Subcutaneous adipose tissue (tissue), 4 donors: Measurements from ENCODE around the gene METAP2. TPM values are rescaled to one million over a fixed set of nuclear protein-coding genes. Genes with fewer than 3 reads are reported as not detected.

Experiments
- total RNA-seq, 4 donors: library from RNA; depleted of rRNA; stranded (reverse); fragments of >200 nt; gene quantifications; one replicate each; pipeline ENCODE4 v1.1.0, GENCODE V29; 2016
- TF ChIP-seq, protein P1 (sequence below): fragments of 450-650 bp; IDR thresholded peaks from one replicate; pipeline ENCODE4 v1.5.1; 2016; ENCODE audit warnings: low read depth, mild to moderate bottlenecking, control low read depth, antibody characterized with exemption, moderate library complexity

Gene METAP2
- total RNA-seq, 4 donors from 2014 or later, result 65.2 to 138 (median 78.1) TPM

DNA sequence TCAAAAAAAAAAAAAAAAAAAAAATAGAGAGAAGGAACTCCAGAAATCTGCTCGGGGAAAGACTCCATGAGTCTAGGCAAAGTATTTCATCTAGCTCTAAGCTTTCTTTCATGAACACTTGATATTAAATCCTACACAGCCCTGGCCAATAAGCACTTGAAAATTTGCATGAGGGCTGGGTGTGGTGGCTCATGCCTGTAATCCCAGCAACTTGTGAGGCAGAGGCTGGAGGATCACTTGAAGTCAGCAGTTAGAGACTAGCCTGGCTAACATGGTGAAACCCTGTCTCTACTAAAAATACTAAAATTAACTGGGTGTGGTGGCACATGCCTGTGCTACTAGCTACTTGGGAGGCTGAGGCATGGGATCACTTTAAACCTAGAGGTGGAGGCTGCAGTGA lies 13.1 kb upstream of the METAP2 start:
- TF ChIP-seq, protein P1, sequence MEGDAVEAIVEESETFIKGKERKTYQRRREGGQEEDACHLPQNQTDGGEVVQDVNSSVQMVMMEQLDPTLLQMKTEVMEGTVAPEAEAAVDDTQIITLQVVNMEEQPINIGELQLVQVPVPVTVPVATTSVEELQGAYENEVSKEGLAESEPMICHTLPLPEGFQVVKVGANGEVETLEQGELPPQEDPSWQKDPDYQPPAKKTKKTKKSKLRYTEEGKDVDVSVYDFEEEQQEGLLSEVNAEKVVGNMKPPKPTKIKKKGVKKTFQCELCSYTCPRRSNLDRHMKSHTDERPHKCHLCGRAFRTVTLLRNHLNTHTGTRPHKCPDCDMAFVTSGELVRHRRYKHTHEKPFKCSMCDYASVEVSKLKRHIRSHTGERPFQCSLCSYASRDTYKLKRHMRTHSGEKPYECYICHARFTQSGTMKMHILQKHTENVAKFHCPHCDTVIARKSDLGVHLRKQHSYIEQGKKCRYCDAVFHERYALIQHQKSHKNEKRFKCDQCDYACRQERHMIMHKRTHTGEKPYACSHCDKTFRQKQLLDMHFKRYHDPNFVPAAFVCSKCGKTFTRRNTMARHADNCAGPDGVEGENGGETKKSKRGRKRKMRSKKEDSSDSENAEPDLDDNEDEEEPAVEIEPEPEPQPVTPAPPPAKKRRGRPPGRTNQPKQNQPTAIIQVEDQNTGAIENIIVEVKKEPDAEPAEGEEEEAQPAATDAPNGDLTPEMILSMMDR, result no peak

DNA sequence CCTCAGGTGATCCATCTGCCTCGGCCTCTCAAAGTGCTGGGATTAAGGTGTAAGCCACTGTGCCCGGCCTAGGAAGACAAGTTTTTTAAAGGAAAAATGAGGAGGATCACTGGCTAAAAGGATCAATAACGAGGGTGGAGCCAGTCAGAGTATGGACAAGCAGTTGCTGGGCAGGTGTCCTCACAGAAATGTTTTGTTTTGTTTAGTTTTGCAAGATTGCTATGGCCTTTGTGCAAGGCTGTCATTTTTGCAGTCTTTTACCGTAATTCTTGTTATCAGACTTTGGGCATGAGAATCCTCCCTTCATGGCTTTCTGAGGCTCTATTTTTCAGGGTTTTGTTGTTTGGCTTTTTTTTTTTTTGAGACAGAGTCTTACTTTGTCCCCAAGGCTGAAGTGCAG lies 11.9 kb upstream of the METAP2 start:
- TF ChIP-seq, protein P1, result no peak

DNA sequence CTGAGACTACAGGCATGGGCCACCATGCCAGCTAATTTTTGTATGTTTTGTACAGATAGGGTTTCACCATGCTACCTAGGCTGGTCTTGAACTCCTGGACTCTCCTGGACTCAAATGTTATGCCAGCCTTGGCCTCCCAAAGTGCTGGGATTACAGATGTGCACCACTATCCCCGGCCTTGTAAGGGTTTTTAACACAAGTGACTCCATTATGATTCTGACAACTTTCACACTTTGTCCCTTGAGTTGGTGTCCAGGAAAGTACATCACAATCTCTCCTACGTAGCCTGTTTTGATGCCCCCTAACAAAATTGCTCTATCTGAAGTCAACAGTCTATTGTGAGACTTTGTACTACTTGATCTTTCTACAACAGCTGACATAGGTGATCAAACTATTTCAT lies 11.4 kb upstream of the METAP2 start:
- TF ChIP-seq, protein P1, result no peak

DNA sequence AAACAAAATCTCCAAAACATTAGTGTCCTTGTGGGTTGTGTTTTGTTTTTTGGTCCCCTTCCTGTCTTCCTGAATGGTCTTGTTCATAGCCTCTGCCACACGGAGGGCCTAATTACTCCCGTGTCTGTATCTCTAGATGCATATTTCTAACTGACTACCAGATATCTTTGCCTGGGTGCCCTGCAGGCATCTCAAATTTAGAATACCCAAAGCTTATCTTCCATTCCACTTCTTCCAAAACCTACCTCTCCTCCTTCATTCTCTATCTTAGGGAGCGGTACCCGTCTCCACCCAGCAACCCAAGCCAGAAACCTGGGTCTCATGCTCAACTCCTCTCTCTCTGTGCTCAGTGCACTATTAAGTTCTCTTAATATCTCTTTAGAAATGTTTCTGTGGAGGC lies 10.9 kb upstream of the METAP2 start:
- TF ChIP-seq, protein P1, result no peak

DNA sequence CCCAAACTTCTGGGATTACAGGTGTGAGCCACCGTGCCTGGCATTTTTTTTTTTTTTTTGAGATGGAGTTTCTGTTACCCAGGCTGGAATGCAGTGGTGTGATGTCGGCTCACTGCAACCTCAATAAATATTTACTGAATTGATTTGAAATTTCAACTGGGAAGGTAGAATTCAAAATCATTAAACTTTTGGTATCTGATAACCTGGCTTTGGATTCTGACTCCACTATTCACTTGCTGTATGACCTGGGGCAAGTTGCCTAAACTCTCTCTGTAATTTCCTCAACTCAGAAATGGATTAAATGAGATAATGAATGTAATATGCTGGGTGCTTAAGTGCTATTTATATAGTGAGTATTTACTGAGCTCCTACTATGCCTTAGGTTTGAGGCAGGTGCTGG lies 8.7 kb upstream of the METAP2 start:
- TF ChIP-seq, protein P1, result no peak

DNA sequence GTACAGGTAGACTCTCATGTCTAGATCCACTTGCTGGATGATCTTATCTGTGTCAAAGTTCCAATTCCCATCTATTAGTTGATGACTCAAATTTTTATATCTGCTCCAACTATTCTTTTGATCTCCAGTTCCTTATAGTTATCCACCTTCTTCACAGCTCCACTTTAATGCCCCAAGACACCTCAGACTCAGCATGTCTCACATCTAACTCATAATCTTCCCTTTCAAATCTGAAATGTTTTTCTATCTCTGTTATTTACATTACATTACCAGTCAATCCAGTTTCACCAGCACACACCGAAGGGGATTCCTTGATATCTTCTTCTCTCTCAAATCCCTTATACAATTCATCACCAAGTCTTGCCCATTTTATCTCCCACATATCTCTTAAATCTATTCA lies 3.7 kb upstream of the METAP2 start:
- TF ChIP-seq, protein P1, result no peak

DNA sequence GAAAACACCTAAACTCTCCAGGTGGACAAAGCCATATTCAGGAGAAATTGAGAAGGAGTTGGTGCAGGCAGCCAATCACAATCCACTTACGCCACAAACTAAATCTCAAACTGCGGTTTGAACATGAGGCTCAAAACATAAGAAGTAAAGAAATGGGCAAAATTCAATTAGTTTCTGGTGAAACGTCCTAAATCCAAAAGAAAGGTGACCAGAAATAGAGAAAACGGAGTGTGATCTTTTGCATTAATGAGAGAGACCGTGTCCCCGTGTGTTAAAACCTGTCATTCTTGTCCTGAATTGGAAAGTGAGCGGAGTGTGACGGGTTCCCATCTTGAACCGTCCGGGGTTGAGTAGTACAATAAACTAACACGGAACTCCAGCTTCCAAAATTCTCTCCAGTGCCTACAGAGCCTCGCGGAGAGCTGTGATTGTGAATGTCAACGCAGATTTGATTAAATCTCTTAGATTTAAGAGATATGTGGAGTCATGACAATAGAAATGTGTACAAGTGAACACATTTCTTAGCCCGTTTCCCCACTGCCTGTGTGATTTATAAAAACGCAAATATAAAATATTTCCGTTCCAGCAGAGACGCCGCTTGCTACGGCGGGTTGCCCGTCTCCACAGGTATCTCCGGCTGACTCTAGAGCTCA lies 595 bp upstream of the METAP2 start:
- TF ChIP-seq, protein P1, result no peak
